ENCODE data around the gene WDR81.

WDR81 gene

DNA sequence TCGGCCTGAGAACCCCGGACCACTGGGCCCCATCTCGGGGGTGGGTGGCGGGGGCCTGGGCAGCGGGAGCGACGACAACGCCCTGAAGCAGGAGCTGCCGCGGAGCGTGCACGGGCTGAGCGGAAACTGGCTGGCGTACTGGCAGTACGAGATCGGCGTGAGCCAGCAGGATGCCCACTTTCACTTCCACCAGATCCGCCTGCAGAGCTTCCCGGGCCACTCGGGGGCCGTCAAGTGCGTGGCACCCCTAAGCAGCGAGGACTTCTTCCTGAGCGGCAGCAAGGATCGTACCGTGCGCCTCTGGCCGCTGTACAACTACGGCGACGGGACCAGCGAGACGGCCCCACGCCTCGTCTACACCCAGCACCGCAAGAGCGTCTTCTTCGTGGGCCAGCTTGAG, 9.3 kb downstream of the WDR81 start:
- TF ChIP-seq, protein P1, sequence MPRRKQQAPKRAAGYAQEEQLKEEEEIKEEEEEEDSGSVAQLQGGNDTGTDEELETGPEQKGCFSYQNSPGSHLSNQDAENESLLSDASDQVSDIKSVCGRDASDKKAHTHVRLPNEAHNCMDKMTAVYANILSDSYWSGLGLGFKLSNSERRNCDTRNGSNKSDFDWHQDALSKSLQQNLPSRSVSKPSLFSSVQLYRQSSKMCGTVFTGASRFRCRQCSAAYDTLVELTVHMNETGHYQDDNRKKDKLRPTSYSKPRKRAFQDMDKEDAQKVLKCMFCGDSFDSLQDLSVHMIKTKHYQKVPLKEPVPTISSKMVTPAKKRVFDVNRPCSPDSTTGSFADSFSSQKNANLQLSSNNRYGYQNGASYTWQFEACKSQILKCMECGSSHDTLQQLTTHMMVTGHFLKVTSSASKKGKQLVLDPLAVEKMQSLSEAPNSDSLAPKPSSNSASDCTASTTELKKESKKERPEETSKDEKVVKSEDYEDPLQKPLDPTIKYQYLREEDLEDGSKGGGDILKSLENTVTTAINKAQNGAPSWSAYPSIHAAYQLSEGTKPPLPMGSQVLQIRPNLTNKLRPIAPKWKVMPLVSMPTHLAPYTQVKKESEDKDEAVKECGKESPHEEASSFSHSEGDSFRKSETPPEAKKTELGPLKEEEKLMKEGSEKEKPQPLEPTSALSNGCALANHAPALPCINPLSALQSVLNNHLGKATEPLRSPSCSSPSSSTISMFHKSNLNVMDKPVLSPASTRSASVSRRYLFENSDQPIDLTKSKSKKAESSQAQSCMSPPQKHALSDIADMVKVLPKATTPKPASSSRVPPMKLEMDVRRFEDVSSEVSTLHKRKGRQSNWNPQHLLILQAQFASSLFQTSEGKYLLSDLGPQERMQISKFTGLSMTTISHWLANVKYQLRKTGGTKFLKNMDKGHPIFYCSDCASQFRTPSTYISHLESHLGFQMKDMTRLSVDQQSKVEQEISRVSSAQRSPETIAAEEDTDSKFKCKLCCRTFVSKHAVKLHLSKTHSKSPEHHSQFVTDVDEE (CRISPR knock-in tag; IDR thresholded peaks at IDR 0.05): no peak
- TF ChIP-seq CSDC2 (CRISPR knock-in tag; IDR thresholded peaks at IDR 0.05): no peak
- TF ChIP-seq ESRRG (CRISPR knock-in tag; IDR thresholded peaks at IDR 0.05): no peak
- TF ChIP-seq ZNF565 (CRISPR knock-in tag; conservative IDR thresholded peaks at IDR 0.05; ENCODE audit: low read depth): no peak
- no peak for TF ChIP-seq RARB (CRISPR knock-in tag; IDR thresholded peaks at IDR 0.05)
- TF ChIP-seq, protein P2, sequence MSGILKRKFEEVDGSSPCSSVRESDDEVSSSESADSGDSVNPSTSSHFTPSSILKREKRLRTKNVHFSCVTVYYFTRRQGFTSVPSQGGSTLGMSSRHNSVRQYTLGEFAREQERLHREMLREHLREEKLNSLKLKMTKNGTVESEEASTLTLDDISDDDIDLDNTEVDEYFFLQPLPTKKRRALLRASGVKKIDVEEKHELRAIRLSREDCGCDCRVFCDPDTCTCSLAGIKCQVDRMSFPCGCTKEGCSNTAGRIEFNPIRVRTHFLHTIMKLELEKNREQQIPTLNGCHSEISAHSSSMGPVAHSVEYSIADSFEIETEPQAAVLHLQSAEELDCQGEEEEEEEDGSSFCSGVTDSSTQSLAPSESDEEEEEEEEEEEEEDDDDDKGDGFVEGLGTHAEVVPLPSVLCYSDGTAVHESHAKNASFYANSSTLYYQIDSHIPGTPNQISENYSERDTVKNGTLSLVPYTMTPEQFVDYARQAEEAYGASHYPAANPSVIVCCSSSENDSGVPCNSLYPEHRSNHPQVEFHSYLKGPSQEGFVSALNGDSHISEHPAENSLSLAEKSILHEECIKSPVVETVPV (CRISPR knock-in tag; IDR thresholded peaks at IDR 0.05): no peak
- no peak for TF ChIP-seq ZFP30 (CRISPR knock-in tag; IDR thresholded peaks at IDR 0.05)
- TF ChIP-seq, protein P3, sequence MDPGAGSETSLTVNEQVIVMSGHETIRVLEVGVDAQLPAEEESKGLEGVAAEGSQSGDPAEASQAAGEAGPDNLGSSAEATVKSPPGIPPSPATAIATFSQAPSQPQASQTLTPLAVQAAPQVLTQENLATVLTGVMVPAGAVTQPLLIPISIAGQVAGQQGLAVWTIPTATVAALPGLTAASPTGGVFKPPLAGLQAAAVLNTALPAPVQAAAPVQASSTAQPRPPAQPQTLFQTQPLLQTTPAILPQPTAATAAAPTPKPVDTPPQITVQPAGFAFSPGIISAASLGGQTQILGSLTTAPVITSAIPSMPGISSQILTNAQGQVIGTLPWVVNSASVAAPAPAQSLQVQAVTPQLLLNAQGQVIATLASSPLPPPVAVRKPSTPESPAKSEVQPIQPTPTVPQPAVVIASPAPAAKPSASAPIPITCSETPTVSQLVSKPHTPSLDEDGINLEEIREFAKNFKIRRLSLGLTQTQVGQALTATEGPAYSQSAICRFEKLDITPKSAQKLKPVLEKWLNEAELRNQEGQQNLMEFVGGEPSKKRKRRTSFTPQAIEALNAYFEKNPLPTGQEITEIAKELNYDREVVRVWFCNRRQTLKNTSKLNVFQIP (CRISPR knock-in tag; IDR thresholded peaks at IDR 0.05; ENCODE audit: borderline replicate concordance, low read depth): no peak
- TF ChIP-seq TCF4 (CRISPR knock-in tag; IDR thresholded peaks at IDR 0.05; ENCODE audit: borderline replicate concordance): no peak
- no peak for TF ChIP-seq TOX (CRISPR knock-in tag; IDR thresholded peaks at IDR 0.05; ENCODE audit: borderline replicate concordance)
- no peak for TF ChIP-seq ZNF70 (CRISPR knock-in tag; IDR thresholded peaks at IDR 0.05)
- TF ChIP-seq ZNF8 (CRISPR knock-in tag; IDR thresholded peaks at IDR 0.05): no peak
- TF ChIP-seq GLIS3 (CRISPR knock-in tag; IDR thresholded peaks at IDR 0.05): no peak
- no peak for TF ChIP-seq ZFP3 (CRISPR knock-in tag; IDR thresholded peaks at IDR 0.05)
- TF ChIP-seq, protein P4, sequence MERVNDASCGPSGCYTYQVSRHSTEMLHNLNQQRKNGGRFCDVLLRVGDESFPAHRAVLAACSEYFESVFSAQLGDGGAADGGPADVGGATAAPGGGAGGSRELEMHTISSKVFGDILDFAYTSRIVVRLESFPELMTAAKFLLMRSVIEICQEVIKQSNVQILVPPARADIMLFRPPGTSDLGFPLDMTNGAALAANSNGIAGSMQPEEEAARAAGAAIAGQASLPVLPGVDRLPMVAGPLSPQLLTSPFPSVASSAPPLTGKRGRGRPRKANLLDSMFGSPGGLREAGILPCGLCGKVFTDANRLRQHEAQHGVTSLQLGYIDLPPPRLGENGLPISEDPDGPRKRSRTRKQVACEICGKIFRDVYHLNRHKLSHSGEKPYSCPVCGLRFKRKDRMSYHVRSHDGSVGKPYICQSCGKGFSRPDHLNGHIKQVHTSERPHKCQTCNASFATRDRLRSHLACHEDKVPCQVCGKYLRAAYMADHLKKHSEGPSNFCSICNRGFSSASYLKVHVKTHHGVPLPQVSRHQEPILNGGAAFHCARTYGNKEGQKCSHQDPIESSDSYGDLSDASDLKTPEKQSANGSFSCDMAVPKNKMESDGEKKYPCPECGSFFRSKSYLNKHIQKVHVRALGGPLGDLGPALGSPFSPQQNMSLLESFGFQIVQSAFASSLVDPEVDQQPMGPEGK (CRISPR knock-in tag; IDR thresholded peaks at IDR 0.05; ENCODE audit: borderline replicate concordance): no peak
- no peak for ATAC-seq

DNA sequence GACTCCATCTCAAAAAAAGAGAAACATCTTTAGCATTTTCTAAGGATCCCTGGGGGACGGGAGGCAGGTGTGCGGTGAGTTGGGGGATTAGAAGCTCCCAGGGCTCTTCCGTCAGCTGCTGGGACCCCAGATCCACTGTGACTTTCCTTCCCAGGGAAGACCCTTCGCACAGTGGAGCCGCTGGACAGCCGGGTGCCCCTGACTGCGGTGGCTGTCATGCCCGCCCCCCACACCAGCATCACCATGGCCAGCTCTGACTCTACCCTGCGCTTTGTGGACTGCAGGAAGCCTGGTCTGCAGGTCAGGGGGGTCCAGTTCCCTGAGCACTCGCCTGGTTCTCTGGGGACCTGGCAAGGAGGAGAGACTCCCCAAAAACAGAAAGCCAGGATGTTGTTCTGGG, 10.9 kb downstream of the WDR81 start:
- ATAC-seq: no peak
- TF ChIP-seq, protein P1 (CRISPR knock-in tag; IDR thresholded peaks at IDR 0.05): no peak

DNA sequence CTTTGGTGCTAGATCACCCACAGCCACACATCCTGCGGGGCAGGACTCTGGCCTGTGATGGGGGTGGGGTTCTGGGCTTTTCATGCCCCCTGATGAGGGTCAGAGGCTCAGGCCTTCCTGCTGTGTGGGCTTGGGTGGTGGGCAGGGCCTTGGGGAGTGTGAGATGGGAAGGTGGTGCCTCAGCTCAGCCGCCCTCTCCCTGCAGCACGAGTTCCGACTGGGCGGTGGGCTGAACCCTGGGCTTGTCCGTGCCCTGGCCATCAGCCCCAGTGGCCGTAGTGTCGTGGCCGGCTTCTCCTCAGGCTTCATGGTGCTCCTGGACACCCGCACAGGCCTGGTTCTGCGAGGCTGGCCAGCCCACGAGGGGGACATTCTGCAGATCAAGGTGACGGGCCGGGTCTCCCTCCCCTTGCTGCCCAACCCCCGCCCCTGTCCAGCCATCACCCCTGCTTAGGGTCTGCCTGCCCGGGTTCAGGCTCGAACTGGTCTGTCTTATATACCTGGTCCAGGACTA, 11.4 kb downstream of the WDR81 start:
- no peak for ATAC-seq
- TF ChIP-seq RARB (CRISPR knock-in tag; IDR thresholded peaks at IDR 0.05) (no peak), CSDC2 (CRISPR knock-in tag; IDR thresholded peaks at IDR 0.05) (no peak), PPARA (CRISPR knock-in tag; IDR thresholded peaks at IDR 0.05; ENCODE audit: borderline replicate concordance) (no peak), ARNTL (CRISPR knock-in tag; IDR thresholded peaks at IDR 0.05; ENCODE audit: borderline replicate concordance, low read depth) (no peak), SNAI2 (CRISPR knock-in tag; IDR thresholded peaks at IDR 0.05) (no peak), GLIS3 (CRISPR knock-in tag; IDR thresholded peaks at IDR 0.05) (no peak), OSR1 (CRISPR knock-in tag; IDR thresholded peaks at IDR 0.05) (no peak), ISL1 (CRISPR knock-in tag; IDR thresholded peaks at IDR 0.05) (no peak), BACH2 (CRISPR knock-in tag; IDR thresholded peaks at IDR 0.05; ENCODE audit: borderline replicate concordance) (no peak), ZNF8 (CRISPR knock-in tag; IDR thresholded peaks at IDR 0.05) (no peak)
- TF ChIP-seq, protein P2 (CRISPR knock-in tag; IDR thresholded peaks at IDR 0.05): no peak
- TF ChIP-seq, protein P1 (CRISPR knock-in tag; IDR thresholded peaks at IDR 0.05): no peak

Data from SK-N-SH treated with all-trans-retinoic acid at 6 μM for 48 hours (cell line).